Cardiac fibroblast (primary cell): ENCODE measurements around the gene TUBA4B.
"Not testable (repeated sequence)": the region's sequence is repeated elsewhere in the genome, so short reads cannot be mapped to it uniquely, and the experiment has no call there.

Source experiments
- DNase-seq, 2 donors: peaks; one replicate each; pipeline versions ENCODE4 v3.0.0 to v3.0.0-alpha.2; 2010; ENCODE audit warnings: low read depth in 2 of 2
- H3K4me3 ChIP-seq, 2 donors: replicated peaks in 1 of 2; 1 replicate in 1 of 2; 2 replicates in 1 of 2; pipeline ENCODE4 v1.5.1; 2011; ENCODE audit warnings: low read depth in 2 of 2, low read length in 2 of 2, mild to moderate bottlenecking in 2 of 2, moderate library complexity in 1 of 2
- TF ChIP-seq, protein P1 (sequence below): IDR thresholded peaks from one replicate; pipeline ENCODE4 v1.5.1; 2011; ENCODE audit warnings: low read depth, mild to moderate bottlenecking, low read length, inconsistent platforms

The TUBA4B gene

DNA sequence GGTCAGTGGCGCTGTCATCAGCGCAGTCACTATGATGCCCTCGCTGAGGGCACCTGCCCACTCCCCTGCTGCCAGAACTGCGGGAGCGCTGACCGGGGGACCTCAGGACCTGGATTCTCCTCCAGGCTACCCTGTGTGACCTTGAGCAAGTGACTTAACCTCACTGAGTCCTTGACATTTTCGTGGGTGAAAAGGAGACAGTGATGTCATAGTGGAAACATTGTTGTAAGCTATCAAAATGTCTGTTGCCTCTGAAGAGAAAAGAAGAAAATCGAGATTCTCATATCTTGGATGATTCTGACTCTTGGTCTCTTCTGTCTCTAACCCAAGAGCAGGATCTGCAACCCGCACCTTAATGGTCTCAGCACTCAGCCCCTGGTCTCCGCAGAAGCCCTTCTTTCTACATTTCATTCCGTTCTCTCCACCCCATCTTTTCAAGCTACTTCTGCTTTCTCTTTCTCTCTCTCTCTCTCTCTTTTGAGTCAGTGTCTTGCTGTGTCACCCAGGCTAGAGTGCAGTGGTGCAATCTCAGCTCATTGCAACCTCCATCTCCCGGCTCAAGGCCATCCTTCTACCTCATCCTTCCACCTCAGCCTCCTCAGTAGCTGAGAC lies 1.7 kb downstream of the TUBA4B start:
- DNase-seq: peak in 1 of 2 donors; percentile 58
- H3K4me3 ChIP-seq: peak overlapping the region in 1 of 2 donors; percentile 62
- TF ChIP-seq, protein P1, sequence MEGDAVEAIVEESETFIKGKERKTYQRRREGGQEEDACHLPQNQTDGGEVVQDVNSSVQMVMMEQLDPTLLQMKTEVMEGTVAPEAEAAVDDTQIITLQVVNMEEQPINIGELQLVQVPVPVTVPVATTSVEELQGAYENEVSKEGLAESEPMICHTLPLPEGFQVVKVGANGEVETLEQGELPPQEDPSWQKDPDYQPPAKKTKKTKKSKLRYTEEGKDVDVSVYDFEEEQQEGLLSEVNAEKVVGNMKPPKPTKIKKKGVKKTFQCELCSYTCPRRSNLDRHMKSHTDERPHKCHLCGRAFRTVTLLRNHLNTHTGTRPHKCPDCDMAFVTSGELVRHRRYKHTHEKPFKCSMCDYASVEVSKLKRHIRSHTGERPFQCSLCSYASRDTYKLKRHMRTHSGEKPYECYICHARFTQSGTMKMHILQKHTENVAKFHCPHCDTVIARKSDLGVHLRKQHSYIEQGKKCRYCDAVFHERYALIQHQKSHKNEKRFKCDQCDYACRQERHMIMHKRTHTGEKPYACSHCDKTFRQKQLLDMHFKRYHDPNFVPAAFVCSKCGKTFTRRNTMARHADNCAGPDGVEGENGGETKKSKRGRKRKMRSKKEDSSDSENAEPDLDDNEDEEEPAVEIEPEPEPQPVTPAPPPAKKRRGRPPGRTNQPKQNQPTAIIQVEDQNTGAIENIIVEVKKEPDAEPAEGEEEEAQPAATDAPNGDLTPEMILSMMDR: no peak

DNA sequence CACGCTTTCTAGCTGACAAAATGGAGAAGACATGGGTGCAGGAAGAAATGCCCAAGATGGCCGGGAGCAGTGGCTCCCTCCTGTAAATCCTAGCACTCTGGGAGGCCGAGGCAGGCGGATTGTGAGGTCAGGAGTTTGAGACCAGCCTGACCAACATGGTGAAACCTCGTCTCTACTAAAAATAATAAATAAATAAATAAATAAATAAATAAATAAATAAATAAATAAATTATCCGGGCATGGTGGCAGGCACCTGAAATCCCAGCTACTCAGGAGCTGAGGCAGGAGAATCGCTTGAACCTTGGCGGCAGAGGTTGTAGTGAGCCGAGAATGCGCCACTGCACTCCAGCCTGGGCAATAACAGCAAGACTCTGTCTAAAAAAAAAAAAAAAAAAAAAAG lies 5.9 kb downstream of the TUBA4B start:
- DNase-seq: not testable (repeated sequence)

GRCh38 chr2:219261024-219261855 lies 8.2 kb downstream of the TUBA4B start:
- TF ChIP-seq, protein P1: no peak
- DNase-seq: no peak
- H3K4me3 ChIP-seq: no peak overlapping the region

More for the DNA sequence above, 5.9 kb downstream of the TUBA4B start:
- not testable (repeated sequence) for H3K4me3 ChIP-seq

DNA sequence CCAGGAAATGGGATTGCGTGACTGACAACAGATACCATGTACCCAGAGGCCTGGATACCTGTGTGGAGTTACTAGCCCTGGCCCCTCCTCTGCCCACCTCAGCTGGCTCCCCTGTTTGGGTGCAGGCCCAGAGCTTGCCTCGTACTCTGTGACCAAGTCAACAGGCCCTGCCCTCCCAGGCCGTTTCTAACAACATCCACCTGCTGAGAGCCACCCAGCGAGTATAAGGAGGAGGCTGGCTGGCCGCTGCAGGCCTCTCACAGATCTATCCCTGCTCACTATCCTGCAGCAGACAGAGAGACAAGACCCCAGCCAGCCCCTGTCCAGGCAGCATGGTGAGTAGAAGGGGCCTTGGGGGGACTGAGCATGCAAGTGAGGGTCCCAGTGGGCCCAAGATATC lies 13.2 kb downstream of the TUBA4B start:
- DNase-seq: no peak
- no peak overlapping the region for H3K4me3 ChIP-seq
- TF ChIP-seq, protein P1: no peak

GRCh38 chr2:219266886-219267285 lies 13.8 kb downstream of the TUBA4B start:
- no peak overlapping the region for H3K4me3 ChIP-seq
- DNase-seq: no peak
- TF ChIP-seq, protein P1: no peak

- DNase-seq: no peak
- TF ChIP-seq, protein P1: no peak
- H3K4me3 ChIP-seq: no peak overlapping the region
Measured at GRCh38 chr2:219268294-219268693, 15.3 kb downstream of the TUBA4B start.

- TF ChIP-seq, protein P1: no peak
- H3K4me3 ChIP-seq: no peak overlapping the region
- no peak for DNase-seq
Measured at GRCh38 chr2:219269362-219270054, 16.5 kb downstream of the TUBA4B start.
